A549 treated with AZD9567 at 1 μM for 4 hours (cell line): Measurements from ENCODE around the gene ARL4D. TPM values are rescaled to one million over a fixed set of nuclear protein-coding genes. Genes with fewer than 3 reads are reported as not detected.

ENCODE experiments used
- total RNA-seq: library from RNA; stranded (reverse); fragments of 200-300 nt; extraction: Qiagen RNA extraction; gene quantifications from 5 replicates; pipeline ENCODE4 v1.2.3, GENCODE V29; 2022; ENCODE audit not compliant: insufficient read depth

The ARL4D gene, protein sequence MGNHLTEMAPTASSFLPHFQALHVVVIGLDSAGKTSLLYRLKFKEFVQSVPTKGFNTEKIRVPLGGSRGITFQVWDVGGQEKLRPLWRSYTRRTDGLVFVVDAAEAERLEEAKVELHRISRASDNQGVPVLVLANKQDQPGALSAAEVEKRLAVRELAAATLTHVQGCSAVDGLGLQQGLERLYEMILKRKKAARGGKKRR
- 17.6 to 25.1 TPM (median 21.4 TPM) in 5 replicates for total RNA-seq

GRCh38 chr17:43398724-43399595, at the start of gene ARL4D:
ARL4D (plus strand) TSS chr17:43398993; CDS start chr17:43399733, 740 bp downstream.

Other genes with a start within 250 kb of the ARL4D start
- 33.1 to 42.6 TPM (median 38.2 TPM) in 5 replicates for gene NBR1, start 227.8 kb upstream of the ARL4D start, total RNA-seq
- 0.99 to 1.2 TPM (median 1.1 TPM) in 4 of 5 replicates, not detected in the other for gene TMEM106A, start 187.1 kb upstream of the ARL4D start, total RNA-seq
- gene CCDC200, start 170.4 kb upstream of the ARL4D start, total RNA-seq = not detected in 5 replicates
- not detected in 5 replicates for gene RNU2-1, start 165.0 kb upstream of the ARL4D start, total RNA-seq
- 39.8 to 40.6 TPM (median 40.1 TPM) in 5 replicates for gene DHX8, start 85.0 kb downstream of the ARL4D start, total RNA-seq
- 34.8 to 51.6 TPM (median 48.7 TPM) in 5 replicates for gene ETV4, start 147.3 kb downstream of the ARL4D start, total RNA-seq